Fibroblast of the aortic adventitia (primary cell): ENCODE data around the gene OVCH2. TPM values are rescaled to one million over a fixed set of nuclear protein-coding genes. Genes with fewer than 3 reads are reported as not detected.
A peak's percentile ranks its signal among the peaks of the same experiment; 100 is the strongest.
"Not testable (repeated sequence)": the region's sequence is repeated elsewhere in the genome, so short reads cannot be mapped to it uniquely, and the experiment has no call there.

ENCODE experiments used
- DNase-seq: peaks from one replicate; pipeline ENCODE4 v3.0.0-alpha.2; 2010; ENCODE audit warnings: low read depth
- H3K4me3 ChIP-seq: 2 replicates; pipeline ENCODE4 v1.5.1; 2011; ENCODE audit warnings: low read depth, mild to moderate bottlenecking, control low read depth, low read length, moderate library complexity
- total RNA-seq: library from RNA; depleted of rRNA; stranded (reverse); fragments of >200 nt; gene quantifications from 2 replicates; pipeline ENCODE4 v1.2.3, GENCODE V29; 2012; ENCODE audit warnings: low replicate concordance
- TF ChIP-seq, protein P1 (sequence below): IDR thresholded peaks from 2 replicates; pipeline ENCODE4 v1.5.1; 2011; ENCODE audit warnings: mild to moderate bottlenecking, low read length, control low read depth, inconsistent platforms; ENCODE audit not compliant: insufficient read depth

Gene OVCH2, protein sequence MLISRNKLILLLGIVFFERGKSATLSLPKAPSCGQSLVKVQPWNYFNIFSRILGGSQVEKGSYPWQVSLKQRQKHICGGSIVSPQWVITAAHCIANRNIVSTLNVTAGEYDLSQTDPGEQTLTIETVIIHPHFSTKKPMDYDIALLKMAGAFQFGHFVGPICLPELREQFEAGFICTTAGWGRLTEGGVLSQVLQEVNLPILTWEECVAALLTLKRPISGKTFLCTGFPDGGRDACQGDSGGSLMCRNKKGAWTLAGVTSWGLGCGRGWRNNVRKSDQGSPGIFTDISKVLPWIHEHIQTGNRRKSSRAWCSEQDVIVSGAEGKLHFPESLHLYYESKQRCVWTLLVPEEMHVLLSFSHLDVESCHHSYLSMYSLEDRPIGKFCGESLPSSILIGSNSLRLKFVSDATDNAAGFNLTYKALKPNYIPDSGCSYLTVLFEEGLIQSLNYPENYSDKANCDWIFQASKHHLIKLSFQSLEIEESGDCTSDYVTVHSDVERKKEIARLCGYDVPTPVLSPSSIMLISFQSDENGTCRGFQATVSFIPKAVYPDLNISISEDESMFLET
- total RNA-seq = not detected in 2 replicates

DNA sequence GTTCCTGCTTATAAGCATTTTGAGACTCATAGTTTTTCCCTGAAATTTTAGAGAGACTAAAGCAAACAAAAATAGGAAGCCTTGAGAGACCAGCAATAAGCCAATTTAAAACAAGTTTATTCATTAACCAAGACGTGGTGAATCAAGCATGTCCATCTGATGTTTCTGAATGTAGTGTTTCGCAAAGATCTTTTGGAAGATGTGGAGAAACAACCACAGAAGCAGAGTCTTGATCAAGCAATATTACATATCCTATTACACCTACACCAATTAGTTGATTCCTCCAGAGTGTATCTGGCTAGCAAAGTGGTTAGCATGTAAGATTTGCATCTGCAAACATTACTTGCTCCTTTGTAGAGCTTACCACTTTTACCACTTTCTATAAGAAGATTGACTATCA lies at the start of gene OVCH2:
OVCH2 (minus strand) TSS at position 101 of the 400 bp plus-strand sequence; CDS start at position 18, 83 bp downstream.
- no peak within 1 kb of the TSS for H3K4me3 ChIP-seq
- no peak for DNase-seq
- TF ChIP-seq, protein P1, sequence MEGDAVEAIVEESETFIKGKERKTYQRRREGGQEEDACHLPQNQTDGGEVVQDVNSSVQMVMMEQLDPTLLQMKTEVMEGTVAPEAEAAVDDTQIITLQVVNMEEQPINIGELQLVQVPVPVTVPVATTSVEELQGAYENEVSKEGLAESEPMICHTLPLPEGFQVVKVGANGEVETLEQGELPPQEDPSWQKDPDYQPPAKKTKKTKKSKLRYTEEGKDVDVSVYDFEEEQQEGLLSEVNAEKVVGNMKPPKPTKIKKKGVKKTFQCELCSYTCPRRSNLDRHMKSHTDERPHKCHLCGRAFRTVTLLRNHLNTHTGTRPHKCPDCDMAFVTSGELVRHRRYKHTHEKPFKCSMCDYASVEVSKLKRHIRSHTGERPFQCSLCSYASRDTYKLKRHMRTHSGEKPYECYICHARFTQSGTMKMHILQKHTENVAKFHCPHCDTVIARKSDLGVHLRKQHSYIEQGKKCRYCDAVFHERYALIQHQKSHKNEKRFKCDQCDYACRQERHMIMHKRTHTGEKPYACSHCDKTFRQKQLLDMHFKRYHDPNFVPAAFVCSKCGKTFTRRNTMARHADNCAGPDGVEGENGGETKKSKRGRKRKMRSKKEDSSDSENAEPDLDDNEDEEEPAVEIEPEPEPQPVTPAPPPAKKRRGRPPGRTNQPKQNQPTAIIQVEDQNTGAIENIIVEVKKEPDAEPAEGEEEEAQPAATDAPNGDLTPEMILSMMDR = no peak

DNA sequence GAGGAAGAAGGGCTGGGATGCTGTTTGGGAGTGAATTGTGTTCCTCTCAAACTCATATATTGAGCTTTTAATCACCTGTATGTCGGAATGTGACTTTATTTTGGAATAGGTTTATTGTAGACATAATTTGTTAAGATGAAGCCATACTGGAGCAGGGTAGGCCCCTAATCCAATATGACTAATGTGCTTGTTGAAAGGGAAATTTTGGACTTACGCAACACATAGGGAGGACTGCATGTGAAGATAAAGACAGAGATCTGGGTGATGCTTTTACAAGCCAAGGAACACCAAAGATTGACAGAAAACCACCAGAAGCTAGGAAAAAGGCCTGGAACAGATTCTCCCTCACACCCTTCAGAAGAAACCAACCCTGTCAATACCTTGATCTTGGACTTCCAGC lies 43.2 kb upstream of the OVCH2 start:
- DNase-seq = peak; percentile 51
- TF ChIP-seq, protein P1 = no peak
- no peak overlapping the region for H3K4me3 ChIP-seq

DNA sequence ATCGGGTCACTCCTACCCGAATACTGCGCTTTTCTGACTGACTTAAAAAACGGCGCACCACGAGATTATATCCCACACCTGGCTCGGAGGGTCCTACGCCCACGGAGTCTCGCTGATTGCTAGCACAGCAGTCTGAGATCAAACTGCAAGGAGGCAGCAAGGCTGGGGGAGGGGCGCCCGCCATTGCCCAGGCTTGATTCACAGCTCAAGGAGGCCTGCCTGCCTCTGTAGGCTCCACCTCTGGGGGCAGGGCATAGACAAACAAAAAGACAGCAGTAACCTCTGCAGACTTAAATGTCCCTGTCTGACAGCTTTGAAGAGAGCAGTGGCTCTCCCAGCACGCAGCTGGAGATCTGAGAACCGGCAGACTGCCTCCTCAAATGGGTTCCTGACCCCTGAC lies 28.5 kb upstream of the OVCH2 start:
- DNase-seq, H3K4me3 ChIP-seq: not testable (repeated sequence)

DNA sequence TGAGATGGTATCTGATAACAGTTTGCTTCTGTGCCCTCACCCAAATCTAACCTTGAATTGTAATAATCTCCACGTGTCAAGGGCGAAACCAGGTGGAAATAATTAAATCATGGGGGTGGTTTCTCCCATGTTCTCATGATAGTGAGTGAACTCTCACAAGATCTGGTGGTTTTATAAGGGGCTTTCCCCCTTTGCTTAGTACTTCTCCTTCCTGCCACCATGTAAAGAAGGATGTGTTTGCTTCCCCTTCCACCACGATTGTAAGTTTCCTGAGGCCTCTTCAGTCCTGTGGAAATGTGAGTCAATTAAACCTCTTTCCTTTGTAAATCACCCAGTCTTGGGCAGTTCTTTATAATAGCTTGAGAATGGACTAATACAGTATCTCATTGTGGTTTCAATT lies 8.5 kb upstream of the OVCH2 start:
- DNase-seq = no peak
- TF ChIP-seq, protein P1 = no peak
- no peak overlapping the region for H3K4me3 ChIP-seq

DNA sequence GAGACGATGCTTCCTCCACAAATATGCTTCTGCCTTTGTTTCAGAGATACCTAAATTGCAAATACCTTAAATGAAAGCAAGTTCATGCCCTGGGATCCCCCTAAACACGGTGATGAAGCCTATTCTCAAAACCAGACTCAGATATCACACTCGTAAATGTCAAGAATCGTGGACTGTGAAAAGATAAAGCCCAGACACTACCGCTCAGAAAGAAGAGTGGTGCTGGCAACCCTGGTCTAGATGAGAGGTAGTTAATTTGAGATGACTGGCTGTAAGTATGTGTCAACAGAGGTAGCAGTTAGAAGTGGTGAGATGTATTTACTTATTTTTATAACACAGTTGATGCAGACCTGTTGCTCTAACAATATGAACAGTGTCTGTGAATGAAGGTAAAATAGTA lies 2.5 kb downstream of the OVCH2 start:
- no peak for DNase-seq
- TF ChIP-seq, protein P1 = no peak

DNA sequence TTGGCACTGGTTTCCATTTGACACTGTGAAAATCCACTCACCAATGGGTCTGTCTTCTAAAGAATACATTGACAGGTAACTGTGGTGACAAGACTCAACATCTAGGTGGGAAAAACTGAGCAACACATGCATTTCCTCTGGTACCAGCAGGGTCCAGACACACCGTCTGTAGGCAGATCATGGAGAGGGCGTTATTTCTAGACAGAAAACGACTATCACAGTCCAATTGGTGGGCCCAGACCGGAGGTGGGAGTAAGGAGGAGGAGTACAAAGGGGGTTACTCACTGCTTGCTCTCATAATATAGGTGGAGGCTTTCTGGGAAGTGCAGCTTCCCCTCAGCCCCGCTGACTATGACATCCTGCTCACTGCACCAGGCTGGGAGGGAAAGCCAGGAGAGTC lies 9.9 kb downstream of the OVCH2 start:
- DNase-seq = no peak
- TF ChIP-seq, protein P1 = no peak
- no peak overlapping the region for H3K4me3 ChIP-seq

More for the DNA sequence above, 2.5 kb downstream of the OVCH2 start:
- no peak overlapping the region for H3K4me3 ChIP-seq

DNA sequence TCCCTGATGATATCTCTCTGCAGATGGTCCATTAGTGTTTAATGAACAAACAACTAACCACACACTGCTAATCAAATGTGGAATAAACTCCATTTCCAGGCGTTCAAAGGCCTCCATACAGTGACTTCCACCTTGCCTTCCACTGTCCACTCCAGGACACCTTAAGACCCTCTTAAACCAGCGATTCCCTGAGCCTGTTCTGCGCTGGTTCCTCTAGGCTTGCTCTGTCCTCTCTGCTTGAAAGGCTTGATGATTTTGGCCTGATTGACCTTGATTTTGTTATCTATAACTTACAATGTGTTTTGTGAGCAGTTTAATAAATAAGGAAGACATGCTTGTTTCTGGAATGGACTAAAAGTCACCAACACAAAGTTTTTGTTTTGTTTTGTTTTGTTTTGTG lies 12.0 kb downstream of the OVCH2 start:
- DNase-seq = no peak
- no peak overlapping the region for H3K4me3 ChIP-seq
- TF ChIP-seq, protein P1 = no peak
